22Rv1 (cell line): ENCODE results near the gene ANO2.

ENCODE experiments used
- H3K27ac ChIP-seq: fragments of 450-650 bp; 2 replicates; pipeline ENCODE4 v1.5.1; 2017
- CTCF ChIP-seq: fragments of 450-650 bp; IDR thresholded peaks from 2 replicates; pipeline ENCODE4 v1.5.1; 2017; ENCODE audit warnings: mild to moderate bottlenecking
- ZFX ChIP-seq: fragments of 450-650 bp; IDR thresholded peaks from 2 replicates; pipeline ENCODE4 v1.6.1; 2017; ENCODE audit warnings: antibody characterized with exemption, borderline replicate concordance

The ANO2 gene

GRCh38 chr12:5817246-5817645 lies 127.8 kb downstream of the ANO2 start:
- H3K27ac ChIP-seq, result no peak overlapping the region
- no peak for TF ChIP-seq ZFX
- TF ChIP-seq CTCF, result no peak

- no peak overlapping the region for H3K27ac ChIP-seq
- TF ChIP-seq ZFX, result no peak
- TF ChIP-seq CTCF, result no peak
These were observed 135.5 kb downstream of the ANO2 start for GRCh38 chr12:5809586-5809985.

GRCh38 chr12:5808981-5809380 lies 136.1 kb downstream of the ANO2 start:
- H3K27ac ChIP-seq, result no peak overlapping the region
- no peak for TF ChIP-seq CTCF
- no peak for TF ChIP-seq ZFX

GRCh38 chr12:5807514-5808219 lies 137.4 kb downstream of the ANO2 start:
- no peak overlapping the region for H3K27ac ChIP-seq
- TF ChIP-seq CTCF, result no peak
- no peak for TF ChIP-seq ZFX

GRCh38 chr12:5807090-5807414 lies 138.0 kb downstream of the ANO2 start:
- TF ChIP-seq CTCF (no peak), ZFX (no peak)
- H3K27ac ChIP-seq, result no peak overlapping the region

GRCh38 chr12:5806371-5807089 lies 138.5 kb downstream of the ANO2 start:
- H3K27ac ChIP-seq, result no peak overlapping the region
- TF ChIP-seq CTCF (no peak), ZFX (no peak)

GRCh38 chr12:5803532-5803931 lies 141.5 kb downstream of the ANO2 start:
- TF ChIP-seq CTCF (no peak), ZFX (no peak)
- H3K27ac ChIP-seq, result no peak overlapping the region
